ENCODE measurements around the gene MCM8.

Gene MCM8

DNA sequence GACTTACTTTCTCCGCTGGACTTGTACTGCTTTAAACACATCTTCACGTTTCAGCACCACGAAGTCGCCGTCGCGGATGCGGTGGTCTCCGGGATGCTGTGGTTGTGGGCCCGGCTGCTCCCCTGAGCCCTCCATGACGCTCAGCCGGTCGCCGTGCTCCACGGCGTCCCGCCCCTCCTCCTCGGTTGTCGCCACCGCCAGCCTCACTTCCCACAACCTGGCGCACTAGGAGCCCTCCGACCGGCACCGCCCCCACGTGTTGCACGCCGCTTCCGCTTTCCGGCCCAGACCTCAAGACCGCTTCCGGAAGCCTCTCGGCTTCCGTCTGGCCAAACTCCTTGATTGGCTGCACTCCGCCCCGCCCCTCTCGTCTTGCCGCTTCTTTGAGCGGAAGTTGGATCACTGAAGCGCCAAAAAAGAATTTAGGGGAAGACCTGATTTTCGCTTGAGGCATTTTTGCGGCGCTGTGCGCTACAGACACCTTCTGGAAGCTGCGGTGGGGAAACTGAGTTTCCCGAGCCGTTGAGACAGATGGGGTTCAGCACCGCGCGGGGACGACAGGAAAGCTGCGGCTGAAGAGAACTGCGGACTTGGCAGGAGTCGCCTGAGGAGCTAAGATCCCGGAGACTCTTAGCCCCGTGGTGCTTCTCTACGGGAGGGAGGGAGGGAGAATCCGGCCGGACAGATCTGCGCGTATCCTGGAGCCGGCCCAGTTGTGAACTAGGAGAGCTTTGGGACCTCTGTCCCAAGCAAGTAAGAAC, at the start of gene MCM8, which contains the start of gene TRMT6:
MCM8 (plus strand) TSS at position 382 of the 761 bp plus-strand sequence. CDS start 1,364 bp downstream, outside the sequence.
TRMT6 (minus strand) TSS at position 263 of the 761 bp plus-strand sequence; CDS start at position 135, 128 bp downstream.
- FAIRE-seq = no peak

DNA sequence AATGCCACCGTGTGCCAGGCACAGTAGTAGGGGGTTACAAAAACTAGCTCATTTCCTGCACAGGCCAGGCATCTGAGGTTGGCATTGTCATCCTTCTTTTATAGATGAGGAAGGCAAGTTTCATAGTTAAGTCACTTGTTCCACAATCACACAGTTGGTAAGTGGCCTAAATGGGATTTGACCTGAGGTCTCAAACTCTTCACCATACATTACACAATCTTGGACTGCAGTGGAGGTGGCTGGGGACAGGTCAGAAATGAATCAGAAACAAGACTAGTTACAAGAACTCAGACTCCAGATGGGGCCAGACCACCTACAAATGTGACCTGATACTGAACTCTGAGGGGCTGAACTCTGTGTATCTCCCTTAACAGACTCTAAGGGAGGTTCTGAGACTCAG, 49.5 kb upstream of the MCM8 start:
- no peak for FAIRE-seq

DNA sequence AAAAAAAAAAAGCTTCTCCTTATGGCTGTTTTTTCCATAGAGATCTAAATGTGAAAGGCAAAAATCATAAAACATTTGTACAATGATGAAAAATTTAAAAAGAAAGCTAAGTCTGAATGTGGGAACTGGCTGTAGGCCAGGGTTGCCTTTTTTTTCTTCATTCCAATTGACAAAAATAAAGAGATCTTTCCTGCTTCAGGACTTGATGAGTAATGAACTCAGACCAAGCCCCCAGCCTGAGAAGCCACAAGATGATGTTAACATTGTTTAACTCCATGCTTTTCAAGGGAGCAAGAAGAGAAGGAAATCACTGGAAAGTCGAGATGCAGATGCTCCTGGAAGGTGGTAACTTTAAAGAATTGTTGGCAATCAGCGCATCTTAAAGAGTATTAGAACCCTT, 41.5 kb upstream of the MCM8 start:
- FAIRE-seq = no peak

DNA sequence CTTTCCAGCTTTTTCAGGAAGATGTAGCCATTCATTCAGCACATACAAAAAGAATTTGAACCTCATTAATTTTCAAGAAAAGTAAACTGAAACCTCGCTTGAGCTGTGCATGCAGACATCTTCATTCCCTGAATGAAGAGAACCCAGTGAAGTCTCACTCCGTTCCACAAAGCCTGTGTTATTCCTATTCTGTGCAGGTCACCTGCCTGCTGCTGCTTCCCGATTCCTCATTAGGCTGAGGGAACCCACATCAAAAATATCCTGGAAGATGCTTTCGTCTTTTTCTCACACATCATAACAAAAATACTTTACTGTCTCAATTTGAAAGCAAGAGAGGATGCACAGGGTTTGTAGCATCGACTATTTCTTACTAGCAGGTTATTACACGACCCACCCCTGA, 40.3 kb upstream of the MCM8 start:
- FAIRE-seq = no peak

DNA sequence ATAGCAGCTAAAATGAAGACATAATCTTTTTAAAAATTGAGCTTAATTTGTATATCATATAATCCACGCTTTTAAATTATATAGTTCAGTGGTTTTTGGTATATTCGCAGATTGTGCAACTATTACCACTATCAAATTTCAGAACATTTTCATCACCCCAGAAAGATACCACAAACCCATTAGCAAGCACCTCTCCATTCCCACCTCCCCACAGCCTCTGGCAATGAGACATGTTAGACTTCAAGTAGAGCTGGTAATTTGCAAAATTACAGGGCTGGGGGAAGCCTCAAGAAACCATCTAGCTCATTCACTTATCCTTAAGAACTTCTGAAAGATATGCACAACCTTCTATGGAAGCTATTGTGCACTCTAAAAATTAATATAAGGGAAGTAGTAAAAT, 37.3 kb upstream of the MCM8 start:
- FAIRE-seq = no peak

DNA sequence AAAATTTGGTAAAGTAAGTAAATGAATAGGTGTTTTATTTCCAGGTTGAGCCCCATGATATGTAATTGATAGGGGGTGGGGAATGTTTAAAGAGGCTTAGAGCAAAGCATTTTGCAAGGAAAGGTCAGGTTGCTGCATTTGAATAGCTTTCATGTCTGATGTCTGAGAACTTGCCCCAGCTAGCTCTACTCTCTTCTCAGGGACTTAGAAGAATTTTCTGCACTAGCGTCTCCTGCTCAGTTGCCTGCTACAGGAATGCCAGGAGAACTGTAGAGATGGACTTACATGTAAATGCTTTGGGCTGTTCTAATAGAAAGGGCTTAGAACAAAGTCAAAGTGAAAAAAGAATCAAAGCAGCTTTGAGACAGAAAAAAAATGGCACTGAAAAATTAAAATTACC, 35.6 kb upstream of the MCM8 start:
- FAIRE-seq = no peak

DNA sequence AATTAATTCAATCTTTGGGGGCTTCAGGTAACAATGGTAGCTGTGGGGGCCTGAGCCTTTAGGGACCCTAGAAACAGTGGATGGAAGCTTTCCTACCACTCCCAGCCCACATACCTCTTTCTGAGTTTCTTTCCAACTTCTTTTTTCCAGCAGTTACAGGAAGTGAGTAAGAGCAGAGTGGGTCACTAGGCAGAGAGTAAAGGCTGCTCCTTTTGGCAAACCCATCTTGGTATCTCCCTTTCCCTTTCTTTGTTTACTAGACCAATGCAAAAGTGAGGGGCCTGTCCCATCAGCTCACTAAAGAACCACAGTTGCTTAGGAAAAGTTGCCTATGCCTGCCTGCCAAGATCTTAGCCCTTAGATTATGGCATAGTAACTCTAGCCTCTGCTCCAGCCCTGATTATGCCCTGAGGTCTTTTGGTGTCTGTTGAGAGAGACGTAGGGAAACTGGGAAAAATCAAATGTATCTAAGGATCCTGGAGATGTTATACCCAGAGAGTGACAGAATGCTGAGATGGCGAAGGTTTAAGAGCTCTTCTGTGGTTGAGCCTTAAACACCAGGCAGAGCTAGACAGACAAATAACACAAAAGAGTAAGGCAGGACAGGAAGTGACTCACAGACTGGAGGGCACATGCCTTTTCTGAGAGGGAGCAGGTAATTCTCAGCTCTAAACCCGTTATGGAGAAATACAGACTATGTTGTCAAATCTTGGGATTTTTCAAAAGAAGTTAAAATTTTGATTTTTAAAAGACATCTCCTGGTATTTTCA, 31.4 kb upstream of the MCM8 start:
- no peak for FAIRE-seq

DNA sequence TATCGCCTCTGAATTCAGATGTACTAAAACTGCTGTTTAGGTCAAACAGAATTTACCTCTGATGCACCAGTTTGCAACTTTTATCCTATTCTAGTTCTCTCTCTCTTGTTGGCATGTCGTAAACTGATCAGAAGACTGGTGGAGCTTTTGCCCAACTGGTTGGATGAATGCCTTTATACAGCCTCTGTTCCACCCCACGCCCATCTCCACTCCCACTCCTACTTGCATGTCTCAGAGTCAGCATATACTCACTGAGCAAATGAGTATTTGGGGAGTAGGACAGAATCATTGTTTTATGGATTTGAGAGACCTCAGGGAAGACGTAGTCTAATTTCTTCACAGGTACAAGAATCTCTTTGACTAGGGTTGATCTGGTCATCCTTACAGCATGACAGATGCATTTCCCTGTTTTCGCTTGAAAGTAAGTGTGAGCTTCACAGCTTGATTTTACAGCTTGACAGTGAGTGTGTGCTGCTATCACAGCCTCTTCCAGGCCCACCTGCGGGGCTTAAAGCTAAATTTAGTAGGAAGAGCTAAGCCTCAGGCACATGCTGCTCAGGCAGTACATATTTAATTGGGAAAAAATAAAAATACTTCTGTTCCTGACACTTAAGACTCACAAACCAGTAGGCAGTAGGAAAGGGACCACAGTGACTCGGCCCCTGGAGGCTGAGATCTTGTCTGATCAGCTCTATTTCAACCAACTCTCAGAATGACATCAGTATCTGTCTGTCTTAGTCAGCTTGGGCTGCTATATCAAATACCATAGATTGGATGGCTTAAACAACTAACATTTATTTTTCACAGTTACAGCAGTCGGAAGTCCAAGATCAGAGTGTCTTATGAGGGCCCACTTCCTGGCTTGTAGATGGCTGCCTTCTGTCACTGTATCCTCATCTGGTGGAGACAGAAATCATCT, 30.6 kb upstream of the MCM8 start:
- FAIRE-seq = no peak

DNA sequence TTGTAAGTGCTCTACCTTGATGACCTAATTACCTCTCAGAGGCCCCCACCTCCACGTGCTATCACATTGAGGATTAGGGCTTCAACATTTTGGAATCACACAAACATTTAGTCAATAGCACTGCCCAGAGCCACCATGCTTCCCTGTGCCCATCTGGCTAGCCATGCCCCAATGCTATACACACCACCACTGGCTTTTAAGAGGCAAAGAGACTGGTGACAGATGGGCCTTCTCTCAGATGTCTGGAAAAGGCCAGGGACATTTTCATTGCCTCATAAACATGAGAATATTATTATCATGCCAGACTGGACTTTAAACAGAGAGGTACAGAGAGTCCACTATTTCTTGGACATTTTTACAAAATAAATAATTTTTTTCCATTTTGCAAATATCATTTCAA, 29.9 kb upstream of the MCM8 start:
- FAIRE-seq = no peak

DNA sequence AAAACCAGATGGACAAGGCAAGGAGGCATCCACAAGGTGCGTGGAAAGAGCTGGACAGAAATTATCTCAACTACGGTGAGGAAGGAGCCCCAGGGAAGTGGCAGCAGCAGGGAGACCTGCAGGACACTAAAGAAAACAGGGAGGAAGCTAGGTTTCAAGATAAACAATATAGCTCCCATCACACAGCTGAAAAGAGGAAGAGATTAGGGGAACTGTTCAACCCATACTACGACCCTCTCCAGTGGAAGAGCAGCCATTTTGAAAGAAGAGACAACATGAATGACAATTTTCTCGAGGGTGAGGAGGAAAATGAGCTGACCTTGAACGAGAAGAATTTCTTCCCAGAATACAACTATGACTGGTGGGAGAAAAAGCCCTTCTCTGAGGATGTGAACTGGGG, 27.0 kb upstream of the MCM8 start:
- FAIRE-seq = no peak

DNA sequence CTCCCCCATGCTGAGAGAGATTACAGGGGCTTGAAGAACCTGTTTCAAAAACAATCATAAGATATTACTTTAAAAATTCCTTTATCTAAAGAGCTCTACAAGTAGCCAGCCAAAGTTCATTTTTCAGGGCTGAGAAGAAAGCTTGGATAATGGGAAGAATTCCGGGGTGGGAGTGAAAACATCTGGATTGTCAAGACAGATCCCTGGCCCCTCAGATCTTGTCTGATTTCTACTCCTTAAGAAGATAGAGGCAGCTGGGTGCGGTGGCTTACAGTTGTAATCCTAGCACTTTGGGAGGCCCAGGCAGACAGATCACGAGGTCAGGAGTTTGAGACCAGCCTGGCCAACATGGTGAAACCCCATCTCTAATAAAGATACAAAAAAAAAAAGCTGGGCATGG, 24.9 kb upstream of the MCM8 start:
- FAIRE-seq = no peak

DNA sequence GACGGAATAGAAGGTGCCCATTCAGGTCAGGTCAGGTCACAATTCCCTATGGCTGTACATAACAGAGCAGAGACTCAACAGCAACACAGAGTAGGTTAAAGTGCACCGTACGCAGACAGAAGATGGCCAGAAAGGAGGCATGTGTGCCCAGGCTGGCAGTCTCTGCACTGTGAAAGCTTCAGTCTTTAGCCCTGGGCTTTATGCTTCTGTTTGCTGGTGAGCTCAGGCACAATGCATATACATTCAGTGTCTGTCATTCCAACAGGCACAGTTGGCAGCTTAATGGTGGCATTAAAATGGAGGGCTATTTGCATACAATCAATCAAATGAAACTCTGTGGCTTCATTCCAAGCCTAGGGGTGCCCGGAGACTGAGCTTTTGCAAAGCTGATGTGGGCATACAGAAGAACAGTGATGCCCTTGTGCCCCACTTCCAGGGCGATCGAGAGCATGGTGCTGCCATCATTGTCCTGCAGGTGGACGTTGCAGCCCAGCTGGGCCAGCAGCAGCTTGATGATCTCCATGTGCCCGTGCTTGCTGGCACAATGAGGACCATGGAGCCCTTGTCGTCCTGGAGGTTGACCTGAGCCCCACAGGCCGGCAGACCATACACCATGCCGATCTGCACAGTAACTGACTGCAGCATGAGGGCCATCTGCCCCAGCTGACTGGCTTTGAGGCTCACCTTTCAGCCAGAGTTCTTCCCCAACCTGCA, 22.5 kb upstream of the MCM8 start:
- no peak for FAIRE-seq

DNA sequence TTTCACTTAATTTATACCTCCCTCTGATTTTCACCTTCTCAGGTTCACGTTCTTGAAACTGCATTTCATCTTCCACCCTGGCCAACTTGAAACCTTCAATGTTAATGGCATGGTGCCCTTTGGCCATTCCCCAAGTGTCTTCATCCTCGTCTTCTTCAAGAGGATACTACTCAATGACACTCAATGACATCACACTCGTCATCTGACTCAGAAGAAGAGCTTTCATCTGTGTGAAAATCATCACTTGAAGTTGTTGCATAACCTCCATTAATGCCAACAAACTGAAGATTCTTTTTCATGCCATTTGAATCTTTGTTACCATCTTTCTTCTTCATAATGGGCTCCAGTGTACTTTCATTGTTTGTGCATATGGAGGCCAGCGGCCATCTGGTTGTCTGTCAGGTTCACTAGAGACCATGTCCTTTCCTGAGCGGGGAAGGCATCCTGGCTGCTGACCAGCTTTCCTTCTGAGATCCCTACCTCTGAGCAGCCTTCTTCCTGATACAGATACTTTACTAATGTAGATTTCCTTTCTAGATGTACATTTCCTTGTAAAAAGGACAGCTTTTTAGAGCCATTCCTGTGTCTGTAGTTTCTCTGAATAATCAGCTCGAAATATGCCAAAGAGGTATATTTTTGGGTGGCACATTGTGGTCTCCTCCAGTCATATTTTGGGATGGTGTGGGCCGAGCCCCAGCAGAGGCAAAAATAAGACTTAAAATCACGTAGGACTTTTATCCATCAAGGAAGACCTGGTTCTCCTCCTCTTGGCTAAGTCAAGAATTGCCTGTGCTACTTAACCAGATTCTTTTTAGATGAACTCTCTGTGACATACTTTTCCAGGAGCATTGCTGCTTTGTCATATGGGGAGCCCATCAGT, 21.4 kb upstream of the MCM8 start:
- FAIRE-seq = no peak

DNA sequence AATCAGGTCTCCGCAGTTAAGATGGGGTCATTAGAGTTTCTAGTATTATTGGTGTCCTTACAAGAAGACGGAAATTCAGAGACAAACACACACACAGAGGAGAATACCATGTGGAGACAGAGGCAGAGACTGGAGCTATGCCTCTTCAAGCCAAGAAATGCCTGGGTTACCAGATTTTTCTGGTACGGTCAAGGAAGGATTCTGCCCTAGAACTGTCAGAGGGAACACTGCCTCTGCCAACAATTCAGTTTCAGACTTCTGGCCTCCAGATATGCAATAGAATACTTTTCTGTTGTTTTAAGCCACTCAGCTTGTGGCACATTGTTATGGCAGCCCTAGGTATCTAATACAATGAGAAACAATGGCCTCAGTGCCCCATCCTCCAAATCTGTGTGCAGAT, 19.0 kb upstream of the MCM8 start:
- FAIRE-seq = no peak

DNA sequence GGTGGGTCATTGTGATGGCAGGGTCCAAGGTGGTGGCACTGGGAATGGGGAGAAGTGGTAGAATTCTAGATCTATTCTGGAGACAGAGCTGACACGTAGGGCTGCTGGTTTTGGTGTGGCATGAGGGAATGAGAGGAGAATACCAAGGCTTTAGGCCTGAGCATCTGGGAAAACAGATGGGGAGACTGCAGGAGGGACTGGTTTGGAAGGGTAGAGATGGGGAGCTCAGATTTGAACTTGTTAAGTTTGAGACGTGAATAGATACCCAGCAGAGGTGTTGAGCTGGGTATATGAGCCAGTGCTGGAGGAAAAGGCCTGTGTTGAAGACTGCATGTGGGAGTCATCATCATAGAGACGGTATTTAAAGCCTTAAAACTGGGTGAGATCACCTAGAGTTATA, 17.7 kb upstream of the MCM8 start:
- no peak for FAIRE-seq

DNA sequence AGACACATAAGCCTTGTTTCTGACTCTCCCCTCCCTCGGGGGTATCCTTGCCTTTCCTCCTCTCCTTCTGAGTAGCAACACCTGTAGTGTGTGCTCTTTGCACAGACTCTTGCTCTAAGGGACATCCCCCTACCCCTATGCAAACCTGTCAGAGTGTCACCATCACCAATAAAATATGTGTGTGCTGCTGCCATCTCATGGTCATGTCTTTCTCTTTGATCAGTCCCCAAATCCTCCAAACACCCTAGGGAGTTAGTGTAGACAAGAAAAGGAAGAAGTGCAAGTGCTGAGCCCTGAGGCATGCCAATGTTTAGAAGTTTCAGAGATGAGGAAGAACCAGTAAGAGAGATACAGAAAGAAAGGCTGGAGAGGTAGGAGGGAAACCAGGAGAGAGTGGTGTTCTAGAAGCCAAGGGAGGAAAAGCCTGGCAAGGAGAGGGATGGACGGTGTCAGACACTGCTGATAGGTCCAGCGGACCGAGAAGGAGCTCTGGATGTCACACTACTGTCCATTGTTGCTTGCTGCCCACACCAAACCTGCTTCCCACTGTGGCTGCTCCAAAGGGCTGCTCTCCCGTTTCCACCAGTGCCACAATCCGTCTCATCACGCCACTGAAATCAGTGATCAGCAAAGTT, 16.5 kb upstream of the MCM8 start:
- no peak for FAIRE-seq

DNA sequence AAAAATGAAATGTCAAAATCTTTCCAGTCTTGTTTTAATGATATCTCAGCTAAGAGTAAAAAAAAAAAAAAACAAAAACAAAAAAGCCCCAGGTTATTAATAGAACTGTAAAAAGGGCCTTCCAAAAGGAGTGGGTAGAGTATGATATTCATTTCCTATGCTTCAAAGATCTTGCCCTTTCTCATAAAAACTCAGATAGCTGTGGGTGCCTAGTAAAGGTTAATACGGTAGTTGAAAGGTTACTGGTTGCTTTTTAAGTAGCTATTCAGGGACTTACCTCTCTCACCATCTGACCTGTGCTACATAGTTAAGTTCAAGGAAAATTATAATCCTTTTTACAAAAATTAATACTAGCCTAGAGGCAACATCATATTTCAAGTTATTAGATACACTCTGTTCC, 15.1 kb upstream of the MCM8 start:
- FAIRE-seq = no peak

DNA sequence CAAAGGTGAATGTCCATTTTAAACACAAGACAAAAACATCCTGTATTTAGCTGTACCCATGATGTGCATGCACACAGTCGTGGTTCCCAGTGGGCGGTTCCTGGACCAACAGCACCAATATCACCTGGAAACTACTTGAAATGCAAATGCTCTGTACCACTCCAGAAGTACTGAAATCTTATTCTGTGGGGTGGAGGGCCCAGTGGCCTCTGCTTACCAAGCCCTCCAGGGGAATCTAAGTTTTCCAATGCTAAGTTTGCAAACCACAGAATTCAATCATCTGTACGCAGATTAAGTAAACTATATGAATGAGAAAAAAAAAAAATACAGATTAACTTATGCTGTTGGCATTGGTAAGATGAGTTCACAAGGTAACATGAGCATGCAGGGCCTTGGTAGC, 14.2 kb upstream of the MCM8 start:
- FAIRE-seq = no peak

DNA sequence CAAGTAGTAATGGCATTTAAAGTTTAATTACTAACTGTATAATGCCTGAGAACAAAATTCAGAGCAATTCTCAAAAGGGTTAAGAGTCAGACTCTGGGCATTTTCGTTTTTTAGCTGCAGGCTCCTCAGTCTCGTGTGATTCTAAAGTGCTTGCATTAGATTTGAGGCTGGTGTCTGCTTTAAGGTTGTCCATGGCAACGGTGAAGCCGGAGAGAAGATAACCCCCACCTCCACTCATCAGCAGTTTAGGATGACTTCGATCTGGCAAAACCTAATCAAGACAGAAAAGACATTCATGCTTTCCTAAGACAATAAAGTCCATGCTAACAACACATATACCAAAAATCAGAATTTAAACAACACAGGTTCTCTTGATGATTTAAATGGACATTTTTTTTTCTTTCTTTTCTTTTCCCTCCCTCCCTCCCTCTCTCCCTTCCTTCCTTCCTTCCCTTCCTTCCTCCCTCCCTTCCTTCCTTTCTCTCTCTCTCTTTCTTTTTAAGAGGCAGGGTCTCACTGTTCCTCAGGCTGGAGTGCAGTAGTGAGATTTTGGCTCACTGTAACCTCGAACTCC, 11.9 kb upstream of the MCM8 start:
- no peak for FAIRE-seq

DNA sequence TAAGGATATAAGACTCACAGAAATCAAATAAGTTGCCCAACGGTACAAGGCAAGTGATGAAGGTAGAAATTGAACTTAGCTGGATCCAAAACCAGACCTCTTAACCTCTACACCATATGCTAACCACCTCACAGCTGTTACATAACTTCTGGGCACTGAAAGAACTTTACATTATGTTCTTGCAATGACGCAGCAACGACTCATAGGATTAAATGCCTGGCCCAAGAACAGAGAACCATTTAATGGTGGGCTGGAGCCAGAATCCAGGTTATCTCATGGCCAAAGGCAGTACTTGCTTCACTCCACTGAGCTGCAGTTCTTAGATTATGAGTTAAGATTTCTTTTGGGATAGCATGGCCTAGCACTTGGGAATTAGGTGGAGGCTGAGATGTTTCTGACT, 4.5 kb upstream of the MCM8 start:
- no peak for FAIRE-seq

DNA sequence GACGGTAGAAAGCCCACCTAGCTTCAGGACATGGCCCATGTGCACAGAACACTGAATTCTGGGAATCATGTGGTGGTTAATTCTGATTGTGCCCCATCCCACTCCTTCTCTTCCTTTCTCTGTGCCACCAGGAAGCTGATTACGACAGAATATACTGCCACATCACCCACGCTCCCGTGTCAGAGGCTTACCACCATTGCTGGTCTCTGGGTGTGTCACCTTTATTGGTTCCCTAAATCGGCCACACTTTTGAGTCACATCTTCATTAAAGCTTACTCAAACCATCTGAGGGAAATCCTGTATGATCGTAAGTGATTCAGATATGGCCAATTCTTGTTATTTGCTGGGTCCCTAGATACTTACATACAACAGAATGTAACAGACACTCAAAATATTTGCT, 3.2 kb upstream of the MCM8 start:
- no peak for FAIRE-seq

Data from colon (tissue), 2 donors.